A204.1 (cell line): ENCODE data around the gene CCDC196.

Source experiments
- FAIRE-seq: peaks from 2 replicates; lab custom pipeline; 2012; peaks lifted over from hg19 to GRCh38; lab: Jason Lieb, UNC

The CCDC196 gene, protein sequence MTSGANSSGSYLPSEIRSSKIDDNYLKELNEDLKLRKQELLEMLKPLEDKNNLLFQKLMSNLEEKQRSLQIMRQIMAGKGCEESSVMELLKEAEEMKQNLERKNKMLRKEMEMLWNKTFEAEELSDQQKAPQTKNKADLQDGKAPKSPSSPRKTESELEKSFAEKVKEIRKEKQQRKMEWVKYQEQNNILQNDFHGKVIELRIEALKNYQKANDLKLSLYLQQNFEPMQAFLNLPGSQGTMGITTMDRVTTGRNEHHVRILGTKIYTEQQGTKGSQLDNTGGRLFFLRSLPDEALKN

DNA sequence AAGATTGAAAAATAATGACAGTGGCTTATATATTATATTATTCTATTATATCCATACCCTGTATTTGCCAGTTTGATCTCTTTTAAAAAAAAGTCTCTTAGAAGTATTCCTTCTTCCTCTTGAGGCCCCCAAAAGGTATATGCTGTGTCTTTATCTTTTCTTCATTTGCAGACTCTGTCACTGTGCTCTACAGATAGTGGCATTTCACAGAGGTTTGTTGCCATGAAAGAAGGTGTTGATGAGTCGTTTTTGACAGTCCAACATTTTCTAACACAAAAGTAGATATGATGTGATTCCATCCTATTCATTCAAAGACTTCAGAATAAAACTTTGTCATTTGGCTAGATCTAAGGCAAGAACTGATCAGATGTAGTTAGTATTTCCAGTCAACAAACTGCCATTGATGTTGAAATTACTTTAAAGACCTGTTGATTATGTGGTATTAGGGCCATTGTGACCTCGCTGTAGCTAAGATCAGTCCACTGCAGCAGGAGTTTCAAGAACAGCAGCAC, at the start of gene CCDC196:
CCDC196 (plus strand) TSS at position 462 of the 512 bp plus-strand sequence. CDS start 132 bp downstream, outside the sequence.
- no peak for FAIRE-seq

DNA sequence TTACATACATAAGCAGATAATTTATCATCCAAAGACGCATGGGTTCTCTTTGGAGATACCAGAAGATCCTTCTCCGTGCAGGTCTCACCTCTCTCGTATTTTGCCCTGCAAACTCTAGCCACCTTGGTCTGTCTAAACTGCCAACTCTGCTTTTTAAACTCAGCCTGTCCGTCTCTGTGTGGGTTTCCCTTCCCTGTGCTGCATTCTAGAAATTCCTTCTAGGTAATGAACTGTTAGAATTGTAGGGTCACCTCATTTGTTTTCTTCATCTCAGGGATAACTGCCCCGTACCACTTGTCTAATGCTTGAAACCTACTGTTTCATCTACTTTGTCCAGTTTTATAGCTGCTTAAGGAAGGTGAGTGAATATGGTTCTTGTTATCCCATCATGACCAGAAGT, 45.4 kb upstream of the CCDC196 start:
- no peak for FAIRE-seq

DNA sequence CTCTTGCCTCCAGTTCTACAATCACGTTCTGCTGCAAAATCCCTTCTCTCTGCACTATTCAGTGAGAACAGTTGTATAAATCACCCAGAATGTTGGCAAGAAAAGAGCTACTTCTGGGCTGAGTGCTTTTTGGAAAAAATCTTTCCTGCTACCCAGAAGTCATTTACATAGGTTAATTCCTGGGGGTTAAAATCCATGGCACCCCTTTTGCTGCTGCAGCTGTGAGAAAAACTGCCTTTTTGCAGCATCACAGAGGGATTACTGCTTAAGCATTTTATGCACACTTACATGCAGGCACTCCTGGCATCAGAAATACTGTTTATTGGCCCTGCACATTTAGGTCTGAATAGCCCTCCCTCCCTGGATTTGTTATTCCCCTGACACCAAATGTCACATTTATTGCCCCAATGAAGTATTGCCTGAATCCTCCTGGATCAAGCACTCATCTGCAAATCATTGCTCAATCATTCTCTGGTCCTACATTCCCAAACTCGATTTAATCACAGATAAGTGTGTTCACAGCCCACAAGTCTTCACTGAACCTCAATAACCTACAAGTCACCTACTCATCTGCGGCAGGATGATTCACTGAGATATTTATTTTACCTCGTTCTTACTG, 43.1 kb upstream of the CCDC196 start:
- FAIRE-seq, result no peak

DNA sequence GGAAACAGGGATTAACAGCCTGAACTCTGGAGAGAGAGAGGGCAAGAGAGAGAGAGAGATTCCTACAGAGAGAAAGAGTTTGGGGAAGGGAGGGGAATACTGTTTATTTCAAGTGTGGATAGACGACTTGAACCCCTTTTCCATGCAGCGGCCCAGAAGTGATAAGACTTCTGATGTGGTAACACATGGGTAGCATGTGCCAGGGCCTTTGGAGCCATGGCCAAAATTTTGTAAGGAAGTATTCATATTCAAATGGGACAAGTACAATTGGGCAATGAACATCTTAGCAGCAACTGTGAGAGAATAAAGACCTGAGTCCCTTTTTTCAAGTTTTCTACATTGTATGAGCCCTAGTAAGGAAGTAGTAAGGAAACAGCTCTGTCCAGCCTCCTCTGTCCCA, 42.4 kb upstream of the CCDC196 start:
- no peak for FAIRE-seq

DNA sequence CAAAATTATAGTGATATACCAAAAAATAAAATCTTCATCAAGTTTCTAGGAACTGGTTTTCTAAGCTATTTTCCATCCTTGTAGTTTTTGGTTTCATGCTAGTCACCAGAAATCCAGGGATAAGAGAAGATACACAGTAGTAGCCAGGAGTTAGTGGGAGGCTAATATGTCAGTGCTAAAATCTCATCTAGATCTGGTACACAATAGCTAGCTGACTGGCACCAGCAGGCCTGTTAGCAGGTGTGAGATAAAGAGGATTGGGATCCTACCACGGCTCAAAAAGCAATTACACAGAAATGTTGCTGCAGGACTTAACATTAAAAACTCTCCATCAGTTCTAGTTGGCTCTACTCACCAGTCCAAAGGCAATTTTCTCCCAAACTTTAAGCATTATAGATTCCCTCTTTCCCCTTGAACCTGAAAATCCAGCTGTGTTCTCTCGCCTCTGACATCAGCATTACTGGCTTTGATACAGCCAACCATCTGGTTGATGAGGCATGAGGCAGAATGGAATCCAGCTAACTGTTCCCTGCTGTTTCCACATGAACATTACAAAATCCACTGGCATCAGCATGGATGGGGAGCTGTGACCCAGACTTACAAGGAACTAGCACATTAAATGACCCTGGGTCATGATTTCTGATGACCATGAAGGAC, 41.8 kb upstream of the CCDC196 start:
- FAIRE-seq, result no peak

DNA sequence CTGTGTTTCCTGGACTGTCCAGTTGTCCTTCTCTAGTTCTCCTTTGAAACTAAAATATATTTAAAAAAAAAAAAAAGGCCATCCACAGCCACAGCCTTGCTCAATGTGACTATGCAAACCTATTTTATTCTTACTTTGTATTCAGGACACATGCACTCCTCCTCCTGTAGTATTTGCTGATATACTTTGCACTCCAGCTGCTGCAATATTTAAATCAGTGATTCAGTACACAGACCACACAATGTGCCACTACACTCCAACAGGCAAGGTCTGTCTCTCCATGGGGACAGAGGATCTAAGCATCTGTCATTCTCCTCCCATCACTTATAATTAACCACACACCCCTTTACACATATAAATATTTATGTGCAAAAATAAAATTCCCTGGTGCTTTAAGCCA, 40.2 kb upstream of the CCDC196 start:
- FAIRE-seq, result no peak

DNA sequence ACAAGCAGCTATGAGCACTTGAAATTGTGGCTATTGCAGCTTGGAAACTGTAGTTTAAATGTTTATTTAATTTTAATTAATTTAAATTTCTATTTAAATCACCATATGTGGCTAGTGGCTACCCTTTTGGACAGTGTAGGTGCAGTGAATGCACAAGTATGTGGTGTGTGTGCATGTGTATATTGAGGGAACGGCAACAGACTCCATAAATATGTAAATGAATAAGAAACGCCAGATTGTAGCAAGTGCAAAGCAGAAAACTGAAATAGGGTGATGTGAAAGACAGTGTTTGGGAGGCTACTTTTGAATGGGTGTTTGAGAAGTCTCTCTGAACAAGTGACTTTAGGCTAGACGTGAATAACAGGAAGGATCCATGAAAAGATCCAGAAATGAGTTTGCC, 32.7 kb upstream of the CCDC196 start:
- FAIRE-seq, result no peak

DNA sequence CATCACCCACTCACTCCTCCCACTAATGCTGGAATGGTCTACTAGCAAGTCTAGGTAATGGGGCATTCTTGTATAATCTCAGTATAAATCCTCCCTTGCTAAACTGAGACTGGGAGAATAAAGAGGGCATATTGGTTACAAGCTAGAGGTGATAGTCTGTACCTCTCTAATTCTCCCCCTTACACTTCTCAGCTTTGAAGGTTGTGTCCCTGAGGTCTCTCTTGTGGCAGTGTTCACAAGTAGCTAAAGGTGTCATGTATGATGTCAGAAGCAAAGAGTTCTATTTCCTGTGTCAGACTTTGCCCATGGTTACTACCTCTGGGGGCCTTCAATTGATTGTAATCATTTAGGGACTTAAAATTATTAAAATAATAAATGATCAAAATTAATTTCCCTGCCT, 26.6 kb upstream of the CCDC196 start:
- FAIRE-seq, result no peak

DNA sequence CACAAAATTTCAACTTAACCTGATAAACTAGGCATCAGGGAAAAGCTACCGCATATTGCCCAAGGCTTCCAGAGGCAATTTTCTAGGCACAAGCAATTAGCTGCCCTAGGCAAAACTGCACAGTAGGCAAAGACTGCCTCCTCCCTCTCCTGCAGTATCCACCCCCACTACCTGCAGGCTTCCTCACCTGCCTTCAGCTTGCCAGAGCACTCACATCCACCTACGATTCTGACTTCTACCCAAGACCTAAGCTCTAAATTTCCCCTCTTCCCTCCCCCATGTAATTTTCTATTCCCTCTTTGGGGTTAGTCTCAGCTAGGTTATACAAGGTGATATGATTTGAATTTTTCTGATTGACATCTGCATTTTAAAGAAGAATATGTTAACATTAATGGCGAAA, 21.9 kb upstream of the CCDC196 start:
- FAIRE-seq, result no peak

DNA sequence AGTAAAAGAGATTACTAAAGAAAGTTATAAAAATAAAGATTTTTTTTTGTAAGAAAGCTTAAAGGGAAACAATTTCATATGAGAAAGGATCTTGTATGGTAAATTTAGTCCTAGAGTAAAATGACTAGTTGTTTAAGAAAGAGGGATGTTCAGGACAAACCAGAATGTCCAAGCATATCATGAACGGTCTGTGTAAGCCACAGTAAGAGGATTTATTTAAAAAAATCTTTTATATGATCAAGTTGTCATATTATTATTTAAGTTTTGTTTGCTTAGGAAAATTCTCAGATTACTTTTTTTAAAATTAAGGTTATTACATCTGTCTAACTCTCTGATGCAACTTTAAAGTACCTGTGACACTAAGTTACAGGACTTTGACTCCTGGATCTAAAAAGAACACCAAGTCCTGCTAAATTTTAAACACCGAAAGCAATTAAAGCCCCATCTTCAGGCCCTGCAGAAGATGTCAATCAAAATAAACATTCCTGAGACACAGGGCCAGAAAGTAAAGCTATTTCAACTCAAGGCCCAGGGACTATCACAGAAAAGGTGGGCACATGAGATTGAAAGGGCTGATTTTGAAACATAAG, 17.3 kb upstream of the CCDC196 start:
- FAIRE-seq, result peak; percentile 14

DNA sequence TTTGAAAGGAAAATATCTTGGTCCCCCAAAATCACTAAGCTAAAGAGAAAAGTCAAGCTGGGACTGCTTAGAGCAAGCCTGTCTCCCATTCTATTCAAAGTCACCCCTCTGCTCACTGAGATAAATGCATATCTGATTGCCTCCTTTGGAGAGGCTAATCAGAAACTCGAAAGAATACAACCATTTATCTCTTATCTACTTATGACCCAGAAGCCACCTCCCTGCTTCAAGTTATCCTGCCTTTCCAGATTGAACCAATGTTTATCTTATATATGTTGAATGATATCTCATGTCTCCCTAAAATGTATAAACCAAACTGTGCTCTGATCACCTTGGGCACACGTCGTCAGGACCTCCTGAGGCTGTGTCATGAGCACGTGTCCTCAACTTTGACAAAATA, 14.6 kb upstream of the CCDC196 start:
- FAIRE-seq, result no peak

DNA sequence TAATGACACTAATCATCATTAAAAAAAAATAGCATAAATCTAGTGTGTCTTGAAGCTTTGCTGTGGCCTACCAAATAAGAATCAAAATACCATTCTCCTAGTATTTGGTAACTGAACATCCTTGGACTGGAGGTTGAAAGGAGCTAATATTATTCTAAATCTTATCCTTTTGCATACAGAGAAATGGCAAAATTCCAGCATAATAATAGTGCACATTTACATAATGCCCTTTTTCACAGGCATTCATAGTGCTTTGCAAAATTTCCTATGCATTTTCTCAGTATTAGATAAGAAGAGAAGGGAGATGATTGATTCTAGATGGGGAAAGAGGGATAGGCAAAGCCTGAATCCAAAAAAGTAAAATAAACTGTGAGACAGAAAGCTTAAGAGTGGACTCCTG, 13.9 kb upstream of the CCDC196 start:
- no peak for FAIRE-seq

DNA sequence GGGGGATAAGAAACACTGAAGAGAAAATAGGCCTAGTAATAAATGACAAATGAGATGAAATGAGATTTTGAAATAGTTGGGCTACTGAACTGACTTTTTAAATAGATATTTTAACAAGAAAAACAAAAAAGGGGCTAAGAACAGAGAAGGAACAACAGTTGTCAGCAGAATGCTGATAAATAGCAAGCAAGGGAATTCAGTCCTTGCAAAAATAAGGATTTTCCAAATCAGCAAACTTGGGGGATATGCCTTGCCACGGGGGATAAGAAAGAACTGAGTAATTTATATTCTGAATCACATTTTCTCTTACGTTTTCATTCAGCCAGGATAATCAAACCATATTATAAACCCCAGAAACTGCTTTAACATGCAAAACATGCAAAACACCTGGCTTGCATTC, 12.9 kb upstream of the CCDC196 start:
- no peak for FAIRE-seq

DNA sequence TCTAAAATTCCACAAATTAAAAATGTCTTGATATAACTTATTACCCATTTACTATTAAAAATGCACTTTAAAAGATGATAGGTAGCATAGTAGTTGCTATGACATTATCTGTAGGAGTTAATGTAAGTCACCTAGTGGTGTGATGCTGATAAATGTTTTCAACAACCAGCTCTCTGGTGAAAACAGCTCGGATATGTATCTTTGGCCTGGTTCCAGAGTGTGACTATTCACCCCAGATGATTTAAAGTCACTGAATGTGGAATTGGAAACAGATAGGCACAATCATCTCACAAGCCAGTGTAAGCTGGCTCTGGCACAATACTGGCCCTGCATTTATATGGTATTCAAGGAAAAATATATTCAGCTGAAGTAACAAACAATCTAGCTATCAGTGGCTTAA, 9.2 kb upstream of the CCDC196 start:
- FAIRE-seq, result no peak

DNA sequence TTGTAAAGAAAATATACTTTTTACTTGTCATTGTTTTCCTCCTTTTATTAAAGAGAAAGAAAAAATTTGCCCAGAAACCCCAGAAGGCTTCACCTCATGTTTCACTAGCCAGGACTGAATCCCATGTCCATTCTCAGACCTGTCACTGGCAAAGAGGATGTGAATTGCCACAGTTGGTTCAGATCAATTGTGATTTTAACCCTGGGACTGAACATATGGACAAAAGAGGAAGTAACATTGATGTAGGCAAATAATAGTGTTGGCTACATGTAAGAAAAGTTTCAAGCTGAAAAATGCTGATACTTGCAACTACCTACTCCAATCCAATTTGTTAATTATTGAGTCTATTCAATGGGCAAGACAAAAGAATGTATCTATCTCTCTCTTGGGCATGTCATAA, 8.6 kb upstream of the CCDC196 start:
- no peak for FAIRE-seq

DNA sequence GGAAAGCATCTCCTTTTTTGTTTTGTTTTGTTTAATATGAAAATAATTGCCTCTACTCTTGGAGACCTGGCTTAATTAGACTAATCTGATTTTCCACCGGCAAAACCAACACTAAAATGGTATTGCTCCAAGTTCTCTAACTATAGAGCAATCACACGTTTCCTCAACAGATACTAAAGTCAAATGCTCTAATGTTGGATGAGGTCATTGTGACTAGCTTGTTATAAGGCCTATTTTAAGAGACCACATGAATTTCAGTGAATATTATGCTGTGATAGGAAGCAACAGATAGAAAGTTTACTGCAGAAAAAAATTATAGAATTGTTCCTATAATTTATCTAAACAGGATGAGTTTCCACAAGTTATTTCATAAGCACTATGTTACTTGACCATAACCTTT, 3.3 kb upstream of the CCDC196 start:
- FAIRE-seq, result no peak

DNA sequence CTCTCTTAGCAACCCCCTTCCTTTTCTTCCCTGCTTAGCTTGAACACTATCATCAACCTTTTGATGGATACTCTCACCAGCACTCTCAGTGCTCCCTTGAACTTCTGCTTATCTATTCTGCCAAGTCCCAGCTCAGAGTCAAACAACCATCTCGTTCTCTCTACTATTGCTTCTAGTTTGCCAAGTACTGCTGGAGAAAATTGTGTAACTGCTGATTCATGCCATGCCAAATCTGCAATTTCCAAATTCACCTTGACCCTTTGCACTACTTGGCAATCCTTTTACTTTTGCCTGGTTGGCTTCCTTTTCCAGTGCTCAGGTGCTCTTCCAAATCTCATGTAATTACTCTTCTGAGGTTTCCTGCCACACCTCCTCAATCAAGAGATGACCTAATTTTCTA, 2.8 kb upstream of the CCDC196 start:
- FAIRE-seq, result no peak

DNA sequence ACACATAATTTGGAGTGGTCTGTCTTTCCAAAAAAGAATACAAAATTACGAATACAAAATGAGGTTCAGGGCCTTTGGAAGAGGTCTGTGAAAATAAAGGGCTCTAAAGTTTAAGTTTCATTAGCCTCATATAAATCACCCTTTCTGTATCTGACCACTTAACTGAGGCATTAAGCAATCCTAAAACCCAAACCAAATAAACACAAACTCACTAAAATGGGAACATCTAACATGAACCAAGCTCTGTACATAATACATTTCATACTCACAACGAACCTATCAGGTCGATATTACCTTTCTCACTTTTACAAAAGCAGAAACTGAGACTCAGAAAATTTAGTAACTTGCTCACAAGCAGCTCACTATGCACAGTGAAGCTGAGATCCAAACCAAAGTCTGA, 1.1 kb upstream of the CCDC196 start:
- no peak for FAIRE-seq

DNA sequence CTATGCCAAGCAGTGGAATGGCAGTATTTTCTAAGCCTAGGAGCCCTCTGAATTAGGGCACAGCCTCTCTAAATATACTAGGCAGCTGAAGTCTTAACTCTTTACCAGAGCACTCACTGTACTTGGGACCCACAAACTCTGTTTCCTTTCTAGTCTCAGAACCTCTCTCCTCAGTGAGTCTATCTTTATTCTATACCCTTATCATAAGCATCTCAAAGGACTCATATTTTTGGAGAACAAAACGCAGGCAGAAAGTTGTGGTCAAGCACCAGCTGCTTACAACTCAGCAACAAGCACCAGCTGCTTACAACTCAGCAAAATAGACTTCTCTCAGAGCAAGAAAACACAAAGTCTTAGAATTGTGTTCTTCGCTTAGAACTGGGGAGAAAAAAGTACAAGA, 993 bp downstream of the CCDC196 start:
- FAIRE-seq, result no peak

DNA sequence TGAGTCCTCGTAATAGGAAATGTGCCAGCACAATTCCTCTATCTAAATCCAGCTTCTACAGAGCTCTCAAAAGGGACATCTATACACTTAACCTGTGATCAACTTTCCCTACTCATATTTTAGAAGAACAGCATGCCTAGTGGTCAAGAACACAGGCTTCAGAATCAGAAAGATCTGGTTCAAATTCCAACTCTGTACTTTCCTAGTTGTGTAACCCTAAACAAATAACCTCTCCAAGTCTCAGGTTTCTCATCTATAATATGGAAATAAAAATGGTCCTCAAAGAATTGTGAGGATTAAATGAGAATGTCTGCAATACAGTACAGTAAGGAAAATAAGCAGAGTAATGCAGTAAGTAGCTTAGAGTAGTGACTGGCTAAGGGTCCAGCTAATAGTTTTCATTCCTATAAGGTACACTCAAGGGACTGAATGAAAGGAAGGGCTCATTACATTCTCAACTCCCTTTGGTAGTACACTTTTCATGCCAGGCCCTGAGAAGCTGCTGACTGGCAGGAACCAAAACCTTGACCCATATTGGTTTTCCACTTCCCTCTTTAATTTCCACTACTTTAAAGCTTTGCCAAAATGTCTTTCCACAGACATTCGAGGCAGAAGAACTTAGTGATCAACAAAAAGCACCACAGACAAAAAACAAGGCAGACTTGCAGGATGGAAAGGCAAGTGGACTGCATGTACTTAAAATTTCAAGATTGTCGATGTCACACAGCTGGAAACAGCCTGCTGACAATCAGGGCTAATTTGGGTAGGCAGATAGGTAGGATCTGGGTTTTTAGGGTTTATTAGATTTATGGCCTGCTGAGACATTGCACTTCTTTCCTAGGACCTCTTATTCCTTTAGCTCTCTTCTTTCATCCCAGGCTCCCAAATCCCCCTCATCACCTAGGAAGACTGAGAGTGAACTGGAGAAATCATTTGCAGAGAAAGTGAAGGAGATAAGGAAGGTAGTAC, 4.3 kb downstream of the CCDC196 start:
- no peak for FAIRE-seq

DNA sequence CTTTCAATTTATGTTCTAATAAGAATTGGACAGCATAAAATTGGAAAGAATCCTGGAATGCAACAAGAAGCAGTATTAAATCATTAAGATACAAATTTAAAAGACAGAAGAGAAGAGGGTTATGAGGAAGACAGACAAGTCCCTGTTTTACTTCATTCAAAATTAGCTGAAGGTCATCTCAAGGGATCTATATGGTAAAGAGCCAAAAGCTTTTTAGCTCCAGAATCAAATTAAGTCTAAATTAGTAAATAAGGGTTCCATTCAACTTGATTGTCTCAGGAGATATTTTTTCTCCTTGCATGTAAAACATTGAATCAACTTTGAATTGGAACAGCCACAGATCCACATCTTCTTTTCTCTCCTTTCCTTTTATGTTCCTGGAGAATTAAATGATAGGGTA, 7.6 kb downstream of the CCDC196 start:
- no peak for FAIRE-seq
